ENCODE results near the gene AKAP7.
A peak's percentile ranks its signal among the peaks of the same experiment; 100 is the strongest.

AKAP7 gene

GRCh38 chr6:131205481-131206244 is 70.4 kb downstream of the AKAP7 start:
- DNase-seq (ENCODE audit: low spot score), result no peak

GRCh38 chr6:131206463-131207251 is 71.4 kb downstream of the AKAP7 start:
- no peak for DNase-seq (ENCODE audit: low spot score)

GRCh38 chr6:131208787-131209186 is 73.5 kb downstream of the AKAP7 start:
- DNase-seq (ENCODE audit: low spot score), result no peak

GRCh38 chr6:131210469-131210868 is 75.2 kb downstream of the AKAP7 start:
- DNase-seq (ENCODE audit: low spot score), result no peak

GRCh38 chr6:131212024-131212423 is 76.8 kb downstream of the AKAP7 start:
- no peak for DNase-seq (ENCODE audit: low spot score)

- no peak for DNase-seq (ENCODE audit: low spot score)
These were observed 77.6 kb downstream of the AKAP7 start for GRCh38 chr6:131212913-131213312.

GRCh38 chr6:131213501-131213990 is 78.3 kb downstream of the AKAP7 start:
- no peak for DNase-seq (ENCODE audit: low spot score)

- DNase-seq (ENCODE audit: low spot score), result no peak
These were observed 80.0 kb downstream of the AKAP7 start for GRCh38 chr6:131215219-131215618.

- no peak for DNase-seq (ENCODE audit: low spot score)
These were observed 81.0 kb downstream of the AKAP7 start for GRCh38 chr6:131216246-131216645.

- DNase-seq (ENCODE audit: low spot score), result no peak
These were observed 87.5 kb downstream of the AKAP7 start for GRCh38 chr6:131222773-131223172.

- no peak for DNase-seq (ENCODE audit: low spot score)
These were observed 88.1 kb downstream of the AKAP7 start for GRCh38 chr6:131223416-131223815.

- no peak for DNase-seq (ENCODE audit: low spot score)
These were observed 89.9 kb downstream of the AKAP7 start for GRCh38 chr6:131225127-131225526.

- DNase-seq (ENCODE audit: low spot score), result no peak
These were observed 90.7 kb downstream of the AKAP7 start for GRCh38 chr6:131225959-131226358.

- no peak for DNase-seq (ENCODE audit: low spot score)
These were observed 91.3 kb downstream of the AKAP7 start for GRCh38 chr6:131226459-131227157.

- DNase-seq (ENCODE audit: low spot score), result no peak
These were observed 91.9 kb downstream of the AKAP7 start for GRCh38 chr6:131227158-131227543.

GRCh38 chr6:131231103-131231502 is 95.8 kb downstream of the AKAP7 start:
- no peak for DNase-seq (ENCODE audit: low spot score)

GRCh38 chr6:131231891-131232290 is 96.6 kb downstream of the AKAP7 start:
- DNase-seq (ENCODE audit: low spot score), result no peak

GRCh38 chr6:131244942-131245341 is 109.7 kb downstream of the AKAP7 start:
- DNase-seq (ENCODE audit: low spot score), result no peak

GRCh38 chr6:131250122-131250521 is 114.9 kb downstream of the AKAP7 start:
- DNase-seq (ENCODE audit: low spot score), result peak; percentile 77

- no peak for DNase-seq (ENCODE audit: low spot score)
These were observed 115.7 kb downstream of the AKAP7 start for GRCh38 chr6:131250936-131251335.

GRCh38 chr6:131251590-131252199 is 116.4 kb downstream of the AKAP7 start:
- DNase-seq (ENCODE audit: low spot score), result no peak

- DNase-seq (ENCODE audit: low spot score), result no peak
These were observed 120.2 kb downstream of the AKAP7 start for GRCh38 chr6:131255434-131255833.
